GM23338 (cell line): ENCODE data around the gene SSR3. TPM values are rescaled to one million over a fixed set of nuclear protein-coding genes. Genes with fewer than 3 reads are reported as not detected.

Source experiments
- ATAC-seq: fragments of 200-7000 bp; cut with Tn5 transposase; 3 replicates; pipeline ENCODE4 v1.9.1; 2020
- DNase-seq: peaks from one replicate; pipeline ENCODE4 v3.0.0-alpha.2; 2015; ENCODE audit warnings: low spot score
- H2AFZ ChIP-seq: fragments of 200-600 bp; sonication (generic); 2 replicates; pipeline ENCODE4 v1.8.0; 2016; ENCODE audit warnings: antibody characterized with exemption, mild to moderate bottlenecking, moderate library complexity
- H3F3A ChIP-seq: fragments of 200-600 bp; sonication (generic); replicated peaks from 2 replicates; pipeline ENCODE4 v1.8.0; 2017; ENCODE audit warnings: antibody characterized with exemption, mixed run types, low read depth
- H3K27ac ChIP-seq: fragments of 200-600 bp; sonication (generic); 2 replicates; pipeline ENCODE4 v1.6.1; 2016; ENCODE audit warnings: low read depth
- H3K27me3 ChIP-seq: fragments of 200-600 bp; sonication (generic); 2 replicates; pipeline ENCODE4 v1.8.0; 2016; ENCODE audit warnings: mild to moderate bottlenecking, mixed run types, moderate library complexity; ENCODE audit not compliant: insufficient read depth
- H3K36me3 ChIP-seq: fragments of 200-600 bp; sonication (generic); 2 replicates; pipeline ENCODE4 v1.8.0; 2016; ENCODE audit warnings: mild to moderate bottlenecking; ENCODE audit not compliant: insufficient read depth
- H3K4me1 ChIP-seq: fragments of 200-600 bp; sonication (generic); 2 replicates; pipeline ENCODE4 v1.8.0; 2016; ENCODE audit warnings: mild to moderate bottlenecking, moderate library complexity; ENCODE audit not compliant: insufficient read depth
- H3K4me2 ChIP-seq: fragments of 200-600 bp; sonication (generic); 2 replicates; pipeline ENCODE4 v1.7.1; 2017; ENCODE audit warnings: mixed run types
- H3K4me3 ChIP-seq: fragments of 200-600 bp; sonication (generic); 2 replicates; pipeline ENCODE4 v1.6.1; 2016; ENCODE audit warnings: mixed run types
- H3K79me2 ChIP-seq: fragments of 200-600 bp; sonication (generic); replicated peaks from 2 replicates; pipeline ENCODE4 v1.8.0; 2017; ENCODE audit warnings: mild to moderate bottlenecking; ENCODE audit not compliant: insufficient read depth
- H3K9me2 ChIP-seq: fragments of 200-600 bp; sonication (generic); 2 replicates; pipeline ENCODE4 v1.8.0; 2017; ENCODE audit not compliant: insufficient read depth
- H4K20me1 ChIP-seq: fragments of 200-600 bp; sonication (generic); replicated peaks from 2 replicates; pipeline ENCODE4 v1.8.0; 2017; ENCODE audit warnings: mild to moderate bottlenecking; ENCODE audit not compliant: insufficient read depth
- H3K27ac Mint-ChIP-seq: 2 replicates; pipeline ENCODE4 v1.8.0; 2020; ENCODE audit warnings: inconsistent platforms, mild to moderate bottlenecking, moderate library complexity, mixed read lengths
- H3K27me3 Mint-ChIP-seq: 3 replicates; pipeline ENCODE4 v1.8.0; 2022; ENCODE audit warnings: low read depth, mild to moderate bottlenecking, moderate library complexity, mixed read lengths, inconsistent platforms; ENCODE audit not compliant: insufficient read depth, poor library complexity
- H3K36me3 Mint-ChIP-seq: 3 replicates; pipeline ENCODE4 v1.8.0; 2021; ENCODE audit warnings: low read depth, mild to moderate bottlenecking, inconsistent platforms, moderate library complexity, mixed read lengths
- H3K4me1 Mint-ChIP-seq: 3 replicates; pipeline ENCODE4 v1.8.0; 2020; ENCODE audit warnings: mild to moderate bottlenecking, inconsistent platforms, mixed read lengths
- H3K4me3 Mint-ChIP-seq: 3 replicates; pipeline ENCODE4 v1.8.0; 2021; ENCODE audit warnings: moderate library complexity, mild to moderate bottlenecking, inconsistent platforms, mixed read lengths
- H3K9me3 Mint-ChIP-seq: 3 replicates; pipeline ENCODE4 v1.8.0; 2020; ENCODE audit warnings: moderate library complexity, mild to moderate bottlenecking, inconsistent platforms, mixed read lengths
- CREB1 ChIP-seq: fragments of 250-450 bp; sonication (Bioruptor Pico); IDR thresholded peaks from 2 replicates; pipeline ENCODE4 v1.5.0; 2020; ENCODE audit warnings: low read depth, mild to moderate bottlenecking, moderate library complexity
- EZH2 ChIP-seq: fragments of 200-600 bp; sonication (generic); IDR thresholded peaks from one replicate; pipeline ENCODE4 v1.8.0; 2017; ENCODE audit warnings: antibody characterized with exemption, mild to moderate bottlenecking, low read depth; ENCODE audit not compliant: unreplicated experiment
- JUNB ChIP-seq: IDR thresholded peaks from one replicate; pipeline ENCODE4 v1.6.1; 2016; ENCODE audit warnings: antibody characterized with exemption; ENCODE audit not compliant: unreplicated experiment
- POLR2AphosphoS5 ChIP-seq: IDR thresholded peaks from 2 replicates; pipeline ENCODE4 v1.6.1; 2016; ENCODE audit warnings: antibody characterized with exemption, low read depth
- ZNF114 ChIP-seq: fragments of 250-450 bp; sonication (Bioruptor Pico); IDR thresholded peaks from 2 replicates; pipeline ENCODE4 v1.5.0; 2020; ENCODE audit warnings: mild to moderate bottlenecking, moderate library complexity
- polyA plus RNA-seq: library from polyadenylated mRNA; unstranded; fragments of >200 nt; fragmentation: Nextera tagmentation; extraction: Ambion mirVana; gene quantifications from 2 replicates; pipeline ENCODE4 v1.2.1, GENCODE V29; 2016
- total RNA-seq: library from RNA; depleted of rRNA; stranded (reverse); fragments of >200 nt; shearing (Covaris generic); gene quantifications from 2 replicates; pipeline ENCODE4 v1.2.3, GENCODE V29; 2014
- TF ChIP-seq, protein P1 (sequence below): IDR thresholded peaks from 2 replicates; pipeline ENCODE4 v1.6.1; 2016; ENCODE audit warnings: antibody characterized with exemption
- TF ChIP-seq, protein P2 (sequence below), 2 experiments: fragments of 200-600 bp in 1 of 2; sonication (generic) in 1 of 2; conservative IDR thresholded peaks; 2 replicates each; pipeline versions ENCODE4 v1.5.1 to v1.6.1; 2016 to 2017; ENCODE audit warnings: antibody characterized with exemption in 2 of 2, low read depth in 2 of 2, mild to moderate bottlenecking in 2 of 2, moderate library complexity in 1 of 2
- TF ChIP-seq, protein P3 (sequence below): IDR thresholded peaks from one replicate; pipeline ENCODE4 v1.6.1; 2018; ENCODE audit warnings: antibody characterized with exemption; ENCODE audit not compliant: unreplicated experiment
- TF ChIP-seq, protein P4 (sequence below): fragments of 250-450 bp; sonication (Bioruptor Pico); IDR thresholded peaks from 2 replicates; pipeline ENCODE4 v1.5.0; 2020; ENCODE audit warnings: mild to moderate bottlenecking, moderate library complexity

The SSR3 gene
- total and polyA plus RNA-seq, 2 experiments from 2014 or later: 143 to 173 TPM

DNA sequence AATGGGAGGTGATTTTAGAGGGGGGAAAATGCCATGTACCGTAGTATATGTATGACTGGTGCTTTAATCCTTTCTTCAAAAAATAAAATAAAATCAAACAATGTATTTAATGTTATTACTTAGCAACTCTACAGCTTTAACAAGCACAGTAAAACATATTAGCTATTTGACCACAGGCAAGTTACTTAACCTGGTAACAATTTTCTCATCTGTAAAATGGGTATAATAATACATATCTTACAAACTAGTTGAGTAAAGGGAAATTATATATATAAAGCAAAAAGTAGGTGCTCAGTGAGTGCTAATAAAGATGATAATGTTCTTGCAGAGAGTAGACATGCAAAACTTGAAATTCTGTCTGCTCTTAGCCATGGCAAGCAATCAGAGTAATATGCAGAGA is 27.9 kb downstream of the SSR3 start (continued):
- TF ChIP-seq, protein P1, sequence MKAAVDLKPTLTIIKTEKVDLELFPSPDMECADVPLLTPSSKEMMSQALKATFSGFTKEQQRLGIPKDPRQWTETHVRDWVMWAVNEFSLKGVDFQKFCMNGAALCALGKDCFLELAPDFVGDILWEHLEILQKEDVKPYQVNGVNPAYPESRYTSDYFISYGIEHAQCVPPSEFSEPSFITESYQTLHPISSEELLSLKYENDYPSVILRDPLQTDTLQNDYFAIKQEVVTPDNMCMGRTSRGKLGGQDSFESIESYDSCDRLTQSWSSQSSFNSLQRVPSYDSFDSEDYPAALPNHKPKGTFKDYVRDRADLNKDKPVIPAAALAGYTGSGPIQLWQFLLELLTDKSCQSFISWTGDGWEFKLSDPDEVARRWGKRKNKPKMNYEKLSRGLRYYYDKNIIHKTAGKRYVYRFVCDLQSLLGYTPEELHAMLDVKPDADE: no peak
- TF ChIP-seq, protein P2, sequence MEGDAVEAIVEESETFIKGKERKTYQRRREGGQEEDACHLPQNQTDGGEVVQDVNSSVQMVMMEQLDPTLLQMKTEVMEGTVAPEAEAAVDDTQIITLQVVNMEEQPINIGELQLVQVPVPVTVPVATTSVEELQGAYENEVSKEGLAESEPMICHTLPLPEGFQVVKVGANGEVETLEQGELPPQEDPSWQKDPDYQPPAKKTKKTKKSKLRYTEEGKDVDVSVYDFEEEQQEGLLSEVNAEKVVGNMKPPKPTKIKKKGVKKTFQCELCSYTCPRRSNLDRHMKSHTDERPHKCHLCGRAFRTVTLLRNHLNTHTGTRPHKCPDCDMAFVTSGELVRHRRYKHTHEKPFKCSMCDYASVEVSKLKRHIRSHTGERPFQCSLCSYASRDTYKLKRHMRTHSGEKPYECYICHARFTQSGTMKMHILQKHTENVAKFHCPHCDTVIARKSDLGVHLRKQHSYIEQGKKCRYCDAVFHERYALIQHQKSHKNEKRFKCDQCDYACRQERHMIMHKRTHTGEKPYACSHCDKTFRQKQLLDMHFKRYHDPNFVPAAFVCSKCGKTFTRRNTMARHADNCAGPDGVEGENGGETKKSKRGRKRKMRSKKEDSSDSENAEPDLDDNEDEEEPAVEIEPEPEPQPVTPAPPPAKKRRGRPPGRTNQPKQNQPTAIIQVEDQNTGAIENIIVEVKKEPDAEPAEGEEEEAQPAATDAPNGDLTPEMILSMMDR (conservative IDR thresholded peaks at IDR 0.05; ENCODE audit: low read depth in 2 of 2): no peak
- no peak for TF ChIP-seq ZNF114 (CRISPR knock-in tag)
- TF ChIP-seq, protein P3, sequence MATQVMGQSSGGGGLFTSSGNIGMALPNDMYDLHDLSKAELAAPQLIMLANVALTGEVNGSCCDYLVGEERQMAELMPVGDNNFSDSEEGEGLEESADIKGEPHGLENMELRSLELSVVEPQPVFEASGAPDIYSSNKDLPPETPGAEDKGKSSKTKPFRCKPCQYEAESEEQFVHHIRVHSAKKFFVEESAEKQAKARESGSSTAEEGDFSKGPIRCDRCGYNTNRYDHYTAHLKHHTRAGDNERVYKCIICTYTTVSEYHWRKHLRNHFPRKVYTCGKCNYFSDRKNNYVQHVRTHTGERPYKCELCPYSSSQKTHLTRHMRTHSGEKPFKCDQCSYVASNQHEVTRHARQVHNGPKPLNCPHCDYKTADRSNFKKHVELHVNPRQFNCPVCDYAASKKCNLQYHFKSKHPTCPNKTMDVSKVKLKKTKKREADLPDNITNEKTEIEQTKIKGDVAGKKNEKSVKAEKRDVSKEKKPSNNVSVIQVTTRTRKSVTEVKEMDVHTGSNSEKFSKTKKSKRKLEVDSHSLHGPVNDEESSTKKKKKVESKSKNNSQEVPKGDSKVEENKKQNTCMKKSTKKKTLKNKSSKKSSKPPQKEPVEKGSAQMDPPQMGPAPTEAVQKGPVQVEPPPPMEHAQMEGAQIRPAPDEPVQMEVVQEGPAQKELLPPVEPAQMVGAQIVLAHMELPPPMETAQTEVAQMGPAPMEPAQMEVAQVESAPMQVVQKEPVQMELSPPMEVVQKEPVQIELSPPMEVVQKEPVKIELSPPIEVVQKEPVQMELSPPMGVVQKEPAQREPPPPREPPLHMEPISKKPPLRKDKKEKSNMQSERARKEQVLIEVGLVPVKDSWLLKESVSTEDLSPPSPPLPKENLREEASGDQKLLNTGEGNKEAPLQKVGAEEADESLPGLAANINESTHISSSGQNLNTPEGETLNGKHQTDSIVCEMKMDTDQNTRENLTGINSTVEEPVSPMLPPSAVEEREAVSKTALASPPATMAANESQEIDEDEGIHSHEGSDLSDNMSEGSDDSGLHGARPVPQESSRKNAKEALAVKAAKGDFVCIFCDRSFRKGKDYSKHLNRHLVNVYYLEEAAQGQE: no peak
- TF ChIP-seq JUNB: no peak

DNA sequence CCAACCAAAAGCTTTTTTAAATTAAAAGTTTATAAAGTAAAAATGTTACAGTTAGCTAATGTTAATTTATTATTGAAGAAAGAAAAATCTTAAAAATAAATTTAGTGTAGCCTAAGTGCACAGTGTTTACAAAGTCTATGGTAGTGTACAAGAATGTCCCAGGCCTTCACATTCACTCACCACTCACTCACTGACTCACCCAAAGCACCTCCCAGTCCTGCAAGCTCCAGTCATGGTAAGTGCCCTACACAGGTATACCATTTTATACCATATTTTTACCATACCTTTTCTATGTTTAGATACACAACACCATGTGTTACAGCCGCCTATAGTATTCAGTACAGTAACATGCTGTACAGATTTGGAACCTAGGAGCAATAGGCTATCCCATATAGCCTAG is 29.1 kb downstream of the SSR3 start:
- no peak overlapping the region for H2AFZ ChIP-seq
- Mint-ChIP-seq H3K4me3 (no peak overlapping the region), H3K36me3 (no peaks in the 10 kb centered on the region), H3K9me3 (no peaks in the 10 kb centered on the region), H3K27me3 (peaks cover 4% of the 10 kb centered on the region), H3K27ac (no peak overlapping the region), H3K4me1 (peaks cover 15% of the 10 kb centered on the region)
- H3K36me3 ChIP-seq: no peaks in the 10 kb centered on the region
- DNase-seq: no peak
- H3K27me3 ChIP-seq: no peaks in the 10 kb centered on the region
- no peak overlapping the region for H3K4me3 ChIP-seq
- H3K9me2 ChIP-seq: 0 out of 2 replicates have a peak, but pooled peaks cover 3% of the 10 kb centered on the region
- H4K20me1 ChIP-seq: no peaks in the 10 kb centered on the region
- no peak for ATAC-seq
- H3K27ac ChIP-seq: no peak overlapping the region
- H3K79me2 ChIP-seq: no peaks in the 10 kb centered on the region
- peaks cover 14% of the 10 kb centered on the region for H3K4me1 ChIP-seq
- no peak overlapping the region for H3K4me2 ChIP-seq
- H3F3A ChIP-seq: no peaks in the 10 kb centered on the region
- TF ChIP-seq, protein P4, sequence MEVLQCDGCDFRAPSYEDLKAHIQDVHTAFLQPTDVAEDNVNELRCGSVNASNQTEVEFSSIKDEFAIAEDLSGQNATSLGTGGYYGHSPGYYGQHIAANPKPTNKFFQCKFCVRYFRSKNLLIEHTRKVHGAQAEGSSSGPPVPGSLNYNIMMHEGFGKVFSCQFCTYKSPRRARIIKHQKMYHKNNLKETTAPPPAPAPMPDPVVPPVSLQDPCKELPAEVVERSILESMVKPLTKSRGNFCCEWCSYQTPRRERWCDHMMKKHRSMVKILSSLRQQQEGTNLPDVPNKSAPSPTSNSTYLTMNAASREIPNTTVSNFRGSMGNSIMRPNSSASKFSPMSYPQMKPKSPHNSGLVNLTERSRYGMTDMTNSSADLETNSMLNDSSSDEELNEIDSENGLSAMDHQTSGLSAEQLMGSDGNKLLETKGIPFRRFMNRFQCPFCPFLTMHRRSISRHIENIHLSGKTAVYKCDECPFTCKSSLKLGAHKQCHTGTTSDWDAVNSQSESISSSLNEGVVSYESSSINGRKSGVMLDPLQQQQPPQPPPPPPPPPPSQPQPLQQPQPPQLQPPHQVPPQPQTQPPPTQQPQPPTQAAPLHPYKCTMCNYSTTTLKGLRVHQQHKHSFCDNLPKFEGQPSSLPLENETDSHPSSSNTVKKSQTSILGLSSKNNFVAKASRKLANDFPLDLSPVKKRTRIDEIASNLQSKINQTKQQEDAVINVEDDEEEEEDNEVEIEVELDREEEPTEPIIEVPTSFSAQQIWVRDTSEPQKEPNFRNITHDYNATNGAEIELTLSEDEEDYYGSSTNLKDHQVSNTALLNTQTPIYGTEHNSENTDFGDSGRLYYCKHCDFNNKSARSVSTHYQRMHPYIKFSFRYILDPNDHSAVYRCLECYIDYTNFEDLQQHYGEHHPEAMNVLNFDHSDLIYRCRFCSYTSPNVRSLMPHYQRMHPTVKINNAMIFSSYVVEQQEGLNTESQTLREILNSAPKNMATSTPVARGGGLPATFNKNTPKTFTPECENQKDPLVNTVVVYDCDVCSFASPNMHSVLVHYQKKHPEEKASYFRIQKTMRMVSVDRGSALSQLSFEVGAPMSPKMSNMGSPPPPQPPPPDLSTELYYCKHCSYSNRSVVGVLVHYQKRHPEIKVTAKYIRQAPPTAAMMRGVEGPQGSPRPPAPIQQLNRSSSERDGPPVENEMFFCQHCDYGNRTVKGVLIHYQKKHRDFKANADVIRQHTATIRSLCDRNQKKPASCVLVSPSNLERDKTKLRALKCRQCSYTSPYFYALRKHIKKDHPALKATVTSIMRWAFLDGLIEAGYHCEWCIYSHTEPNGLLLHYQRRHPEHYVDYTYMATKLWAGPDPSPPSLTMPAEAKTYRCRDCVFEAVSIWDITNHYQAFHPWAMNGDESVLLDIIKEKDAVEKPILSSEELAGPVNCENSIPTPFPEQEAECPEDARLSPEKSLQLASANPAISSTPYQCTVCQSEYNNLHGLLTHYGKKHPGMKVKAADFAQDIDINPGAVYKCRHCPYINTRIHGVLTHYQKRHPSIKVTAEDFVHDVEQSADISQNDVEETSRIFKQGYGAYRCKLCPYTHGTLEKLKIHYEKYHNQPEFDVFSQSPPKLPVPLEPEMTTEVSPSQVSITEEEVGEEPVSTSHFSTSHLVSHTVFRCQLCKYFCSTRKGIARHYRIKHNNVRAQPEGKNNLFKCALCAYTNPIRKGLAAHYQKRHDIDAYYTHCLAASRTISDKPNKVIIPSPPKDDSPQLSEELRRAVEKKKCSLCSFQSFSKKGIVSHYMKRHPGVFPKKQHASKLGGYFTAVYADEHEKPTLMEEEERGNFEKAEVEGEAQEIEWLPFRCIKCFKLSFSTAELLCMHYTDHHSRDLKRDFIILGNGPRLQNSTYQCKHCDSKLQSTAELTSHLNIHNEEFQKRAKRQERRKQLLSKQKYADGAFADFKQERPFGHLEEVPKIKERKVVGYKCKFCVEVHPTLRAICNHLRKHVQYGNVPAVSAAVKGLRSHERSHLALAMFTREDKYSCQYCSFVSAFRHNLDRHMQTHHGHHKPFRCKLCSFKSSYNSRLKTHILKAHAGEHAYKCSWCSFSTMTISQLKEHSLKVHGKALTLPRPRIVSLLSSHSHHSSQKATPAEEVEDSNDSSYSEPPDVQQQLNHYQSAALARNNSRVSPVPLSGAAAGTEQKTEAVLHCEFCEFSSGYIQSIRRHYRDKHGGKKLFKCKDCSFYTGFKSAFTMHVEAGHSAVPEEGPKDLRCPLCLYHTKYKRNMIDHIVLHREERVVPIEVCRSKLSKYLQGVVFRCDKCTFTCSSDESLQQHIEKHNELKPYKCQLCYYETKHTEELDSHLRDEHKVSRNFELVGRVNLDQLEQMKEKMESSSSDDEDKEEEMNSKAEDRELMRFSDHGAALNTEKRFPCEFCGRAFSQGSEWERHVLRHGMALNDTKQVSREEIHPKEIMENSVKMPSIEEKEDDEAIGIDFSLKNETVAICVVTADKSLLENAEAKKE: no peak
- TF ChIP-seq CREB1 (no peak), ZNF114 (CRISPR knock-in tag) (no peak), EZH2 (no peak), POLR2AphosphoS5 (no peak)
- TF ChIP-seq, protein P1: no peak
